Activated CD4-positive, alpha-beta T cell treated with anti-CD3 and anti-CD28 coated beads, Interleukin-2, amount 10 ng/mL, durations not matched to agents 7 days and 5 days (primary cell): ENCODE measurements around the gene SAMD4A. TPM values are rescaled to one million over a fixed set of nuclear protein-coding genes. Genes with fewer than 3 reads are reported as not detected.
"Not testable (repeated sequence)": the region's sequence is repeated elsewhere in the genome, so short reads cannot be mapped to it uniquely, and the experiment has no call there.

ENCODE experiments used
- CTCF ChIA-PET: fragments of 350-600 bp; sonication (Branson Sonifier 250); formaldehyde crosslinking; loops from one replicate; lab custom pipeline; 2021; ENCODE audit warnings: antibody characterized with exemption; lab: Charles Lee
- POLR2A ChIA-PET: fragments of 350-600 bp; sonication (Branson Sonifier 250); formaldehyde crosslinking; loops from one replicate; lab custom pipeline; 2021; ENCODE audit warnings: antibody characterized with exemption; lab: Charles Lee
- DNase-seq: peaks from one replicate; pipeline ENCODE4 v3.0.0-alpha.2; 2020
- H3K27ac Mint-ChIP-seq: one replicate; pipeline ENCODE4 v1.8.0; 2021; ENCODE audit warnings: mild to moderate bottlenecking, moderate library complexity, mixed read lengths
- H3K27me3 Mint-ChIP-seq: one replicate; pipeline ENCODE4 v1.8.0; 2021; ENCODE audit warnings: mixed read lengths
- H3K36me3 Mint-ChIP-seq: one replicate; pipeline ENCODE4 v1.8.0; 2021; ENCODE audit warnings: low read depth, mixed read lengths
- H3K4me1 Mint-ChIP-seq: one replicate; pipeline ENCODE4 v1.8.0; 2021; ENCODE audit warnings: mixed read lengths
- H3K4me3 Mint-ChIP-seq: one replicate; pipeline ENCODE4 v1.8.0; 2021; ENCODE audit warnings: mild to moderate bottlenecking, moderate library complexity, mixed read lengths
- H3K9me3 Mint-ChIP-seq: one replicate; pipeline ENCODE4 v1.8.0; 2021; ENCODE audit warnings: mixed read lengths
- total RNA-seq, 2 experiments: library from RNA; stranded (reverse); gene quantifications; one replicate each; pipeline ENCODE4 v1.2.3, GENCODE V29; 2021

Gene SAMD4A
- total RNA-seq, 2 experiments from 2014 or later = 0.54 to 0.62 TPM

DNA sequence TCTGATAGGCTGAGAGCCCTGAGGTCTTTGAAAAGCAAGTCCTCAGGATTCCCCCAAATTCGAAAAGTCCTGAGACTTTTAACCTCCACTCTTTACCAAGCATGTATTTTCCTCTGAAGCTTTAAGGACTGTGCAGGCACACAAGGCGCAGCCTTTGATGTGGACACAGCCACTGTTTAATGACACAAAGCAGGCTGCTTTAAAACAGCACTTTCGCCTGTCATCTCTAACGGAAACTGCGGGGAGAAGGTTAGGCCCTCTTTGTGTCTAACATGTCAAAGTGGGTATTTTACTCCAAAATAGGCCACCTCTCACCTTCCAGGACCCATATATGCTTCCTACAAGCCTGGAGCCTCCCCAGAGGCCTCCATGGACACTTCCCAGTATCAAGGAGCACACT, 176.5 kb downstream of the SAMD4A start:
- Mint-ChIP-seq H3K9me3 (peaks cover 7% of the 10 kb centered on the region), H3K27me3 (peaks cover 11% of the 10 kb centered on the region), H3K36me3 (peaks cover 9% of the 10 kb centered on the region), H3K4me1 (peaks cover 50% of the 10 kb centered on the region), H3K27ac (no peak overlapping the region), H3K4me3 (no peak overlapping the region)
- POLR2A ChIA-PET = no interaction called here
- no peak for DNase-seq
- CTCF ChIA-PET = interaction anchor here (0.8 to 3.0 kb wide), 2 partner anchors 31 to 83 kb away, joined by 3 to 10 read pairs; no protein-coding TSS in a partner anchor

DNA sequence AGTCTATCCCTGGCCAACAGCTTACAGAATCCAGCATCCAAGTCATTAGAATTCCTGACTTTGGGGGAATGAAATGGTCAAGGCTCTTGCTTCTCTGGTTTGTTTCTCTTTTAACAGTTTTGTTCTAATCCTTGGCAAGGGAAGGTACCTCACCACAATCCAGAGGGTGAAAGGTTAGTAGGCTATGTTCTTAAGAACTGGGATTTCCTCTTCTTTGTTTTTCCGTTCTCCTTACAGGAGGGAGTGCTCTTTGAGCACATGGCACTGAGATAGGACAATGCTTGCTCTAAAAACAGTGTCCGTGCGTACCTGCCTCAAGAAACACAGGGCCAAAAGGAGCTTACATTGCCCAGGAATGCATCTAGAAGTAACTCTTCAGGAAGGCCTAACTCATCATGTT, 179.1 kb downstream of the SAMD4A start:
- Mint-ChIP-seq H3K27ac (no peak overlapping the region), H3K36me3 (peaks cover 2% of the 10 kb centered on the region), H3K4me3 (no peak overlapping the region), H3K9me3 (no peaks in the 10 kb centered on the region), H3K27me3 (peaks cover 11% of the 10 kb centered on the region), H3K4me1 (peaks cover 39% of the 10 kb centered on the region)
- no peak for DNase-seq
- CTCF ChIA-PET = interaction anchor here (0.7 to 1.0 kb wide), 2 partner anchors 10 to 14 kb away, joined by 3 read pairs; no protein-coding TSS in a partner anchor
- POLR2A ChIA-PET = no interaction called here

- DNase-seq = no peak
- Mint-ChIP-seq H3K27me3 (peaks cover 11% of the 10 kb centered on the region), H3K4me3 (no peak overlapping the region), H3K36me3 (no peaks in the 10 kb centered on the region), H3K9me3 (no peaks in the 10 kb centered on the region), H3K4me1 (peaks cover 23% of the 10 kb centered on the region), H3K27ac (no peak overlapping the region)
- ChIA-PET POLR2A (no interaction called here), CTCF (interaction anchor here (0.9 to 1.6 kb wide), 3 partner anchors 13 to 25 kb away, joined by 3 read pairs; no protein-coding TSS in a partner anchor)
Observed at GRCh38 chr14:54747616-54748015, 180.7 kb downstream of the SAMD4A start.

DNA sequence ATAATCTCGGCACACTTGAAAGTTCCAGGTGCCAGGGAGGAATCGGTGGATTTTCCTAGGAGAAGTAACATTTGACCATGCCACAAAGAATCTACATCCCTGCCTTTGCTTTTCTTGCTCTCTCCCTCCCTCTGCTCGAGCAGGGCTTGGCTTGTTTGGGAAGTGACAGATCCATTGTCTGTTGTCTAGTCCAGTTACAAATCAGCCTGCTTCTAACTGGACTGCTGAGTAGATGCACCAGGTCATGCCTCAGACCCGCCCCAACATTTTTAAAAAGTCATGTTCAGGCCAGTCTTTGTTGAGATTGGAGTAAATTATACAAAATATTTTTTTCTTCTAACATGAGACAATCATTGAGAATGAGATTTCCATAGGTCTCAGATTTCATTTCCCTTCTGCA, 182.3 kb downstream of the SAMD4A start:
- Mint-ChIP-seq H3K4me1 (peaks cover 8% of the 10 kb centered on the region), H3K27me3 (peaks cover 15% of the 10 kb centered on the region), H3K36me3 (no peaks in the 10 kb centered on the region), H3K9me3 (no peaks in the 10 kb centered on the region), H3K27ac (peak overlapping the region; percentile 64), H3K4me3 (no peak overlapping the region)
- ChIA-PET CTCF (no interaction called here), POLR2A (no interaction called here)
- no peak for DNase-seq

GRCh38 chr14:54749727-54750126, 182.8 kb downstream of the SAMD4A start:
- Mint-ChIP-seq H3K27me3 (peaks cover 15% of the 10 kb centered on the region), H3K27ac (no peak overlapping the region), H3K4me3 (no peak overlapping the region), H3K4me1 (peaks cover 7% of the 10 kb centered on the region), H3K36me3 (no peaks in the 10 kb centered on the region), H3K9me3 (no peaks in the 10 kb centered on the region)
- POLR2A ChIA-PET = no interaction called here
- CTCF ChIA-PET = no interaction called here
- DNase-seq = no peak

GRCh38 chr14:54752611-54753010, 185.7 kb downstream of the SAMD4A start:
- H3K27ac Mint-ChIP-seq, DNase-seq, H3K9me3 Mint-ChIP-seq, CTCF ChIA-PET, H3K36me3 Mint-ChIP-seq, H3K4me3 Mint-ChIP-seq, POLR2A ChIA-PET: not testable (repeated sequence)
- H3K27me3 Mint-ChIP-seq = peaks cover 20% of the 10 kb centered on the region
- H3K4me1 Mint-ChIP-seq = peaks cover 17% of the 10 kb centered on the region

- H3K27me3 Mint-ChIP-seq = peaks cover 20% of the 10 kb centered on the region
Observed at GRCh38 chr14:54753396-54753795, 186.5 kb downstream of the SAMD4A start.

GRCh38 chr14:54754116-54754622, 187.2 kb downstream of the SAMD4A start:
- CTCF ChIA-PET = interaction anchor here (1.9 to 2.0 kb wide), 2 partner anchors 19 to 21 kb away, joined by 6 to 7 read pairs; no protein-coding TSS in a partner anchor
- Mint-ChIP-seq H3K36me3 (no peaks in the 10 kb centered on the region), H3K9me3 (no peaks in the 10 kb centered on the region), H3K4me1 (peaks cover 24% of the 10 kb centered on the region), H3K27me3 (peaks cover 20% of the 10 kb centered on the region), H3K27ac (no peak overlapping the region), H3K4me3 (no peak overlapping the region)
- POLR2A ChIA-PET = no interaction called here
- no peak for DNase-seq

More at GRCh38 chr14:54753396-54753795, 186.5 kb downstream of the SAMD4A start:
- CTCF ChIA-PET = interaction anchor here (1.9 to 2.0 kb wide), 2 partner anchors 20 to 22 kb away, joined by 6 to 7 read pairs; no protein-coding TSS in a partner anchor
- POLR2A ChIA-PET, DNase-seq, H3K9me3 Mint-ChIP-seq, H3K4me3 Mint-ChIP-seq, H3K27ac Mint-ChIP-seq, H3K36me3 Mint-ChIP-seq: not testable (repeated sequence)
- peaks cover 24% of the 10 kb centered on the region for H3K4me1 Mint-ChIP-seq

DNA sequence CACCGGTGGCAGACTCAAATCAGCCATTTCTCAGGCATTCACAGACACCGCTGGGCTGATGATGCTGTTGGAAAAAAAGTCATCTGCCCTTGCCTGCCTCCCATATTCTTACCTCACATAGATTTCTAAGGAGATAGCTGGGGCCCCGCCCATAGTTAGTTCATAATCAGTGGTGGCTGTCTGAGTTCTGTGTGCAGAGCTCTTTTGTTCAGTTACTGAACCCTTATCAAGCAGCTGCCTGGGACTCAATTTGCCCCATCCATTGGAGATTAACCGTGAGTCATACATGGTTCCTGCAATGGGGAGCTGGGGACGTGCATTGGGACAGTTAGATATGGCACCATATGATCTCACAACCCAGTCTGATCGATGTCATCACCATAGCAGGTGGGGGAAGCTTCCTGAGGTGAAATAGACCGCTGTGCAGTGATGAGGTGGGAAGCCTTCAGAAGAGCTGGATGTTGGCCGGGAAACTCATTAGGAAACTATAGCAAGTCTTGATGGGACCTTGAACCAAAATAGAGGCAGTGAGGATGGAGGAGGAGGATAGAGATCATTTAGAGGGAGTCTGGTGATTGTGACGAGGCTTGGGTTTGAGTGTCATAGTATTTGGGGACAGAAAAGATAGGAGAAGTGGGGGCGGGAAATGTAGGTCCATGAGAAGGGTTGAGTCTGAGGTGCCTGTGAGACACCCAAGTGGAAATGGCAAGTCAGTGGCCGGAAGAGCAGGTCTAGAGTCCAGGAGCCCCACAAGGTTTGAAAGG, 187.9 kb downstream of the SAMD4A start:
- no peak overlapping the region for H3K27ac Mint-ChIP-seq
- DNase-seq = no peak
- peaks cover 18% of the 10 kb centered on the region for H3K27me3 Mint-ChIP-seq
- peaks cover 24% of the 10 kb centered on the region for H3K4me1 Mint-ChIP-seq
- no peak overlapping the region for H3K4me3 Mint-ChIP-seq
- POLR2A ChIA-PET = no interaction called here
- no peaks in the 10 kb centered on the region for H3K9me3 Mint-ChIP-seq
- no peaks in the 10 kb centered on the region for H3K36me3 Mint-ChIP-seq
- CTCF ChIA-PET = interaction anchor here (1.9 to 2.0 kb wide), 2 partner anchors 19 to 21 kb away, joined by 6 to 7 read pairs; no protein-coding TSS in a partner anchor

DNA sequence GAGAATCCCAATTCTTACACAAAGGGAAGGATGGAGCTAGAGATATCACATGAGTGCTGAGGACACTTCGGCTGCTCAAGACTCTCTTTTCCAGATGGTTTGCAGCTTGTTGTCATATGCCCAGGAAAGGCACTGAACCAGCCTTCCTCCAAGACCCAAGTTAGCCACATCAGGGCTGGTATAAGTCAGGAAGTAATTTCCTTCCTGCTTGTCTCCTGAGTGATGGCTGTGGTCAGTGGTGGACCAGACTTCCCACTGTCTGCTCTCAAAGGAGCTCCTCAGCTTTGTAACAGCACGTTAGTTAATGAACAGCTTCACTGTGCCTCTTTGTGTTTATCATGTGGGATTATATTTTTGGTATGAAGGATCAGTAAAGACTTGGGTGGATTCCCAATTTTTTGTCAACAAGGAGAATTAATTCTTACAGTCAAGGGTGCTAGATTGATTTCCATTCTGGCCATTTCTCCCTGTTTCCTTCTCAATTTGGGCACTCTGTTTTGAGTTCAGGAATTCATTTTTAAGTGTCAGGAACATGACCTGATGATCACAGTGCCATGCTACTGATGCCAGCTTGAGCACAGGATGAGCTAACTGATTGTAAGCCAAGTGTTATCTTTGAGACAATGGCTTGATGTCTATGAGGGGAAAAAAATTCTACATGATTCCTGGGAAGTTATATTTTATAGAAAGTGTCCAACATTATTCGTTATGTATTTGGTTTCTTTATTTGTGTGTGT, 189.9 kb downstream of the SAMD4A start:
- CTCF ChIA-PET = interaction anchor here (0.7 to 1.6 kb wide), 6 partner anchors 16 to 1086 kb away, joined by 3 to 8 read pairs (median 3); no protein-coding TSS in a partner anchor
- POLR2A ChIA-PET = no interaction called here
- Mint-ChIP-seq H3K36me3 (no peaks in the 10 kb centered on the region), H3K4me1 (peaks cover 24% of the 10 kb centered on the region), H3K27me3 (peaks cover 16% of the 10 kb centered on the region), H3K4me3 (no peak overlapping the region), H3K27ac (peak overlapping the region; percentile 26), H3K9me3 (no peaks in the 10 kb centered on the region)
- DNase-seq = no peak

DNA sequence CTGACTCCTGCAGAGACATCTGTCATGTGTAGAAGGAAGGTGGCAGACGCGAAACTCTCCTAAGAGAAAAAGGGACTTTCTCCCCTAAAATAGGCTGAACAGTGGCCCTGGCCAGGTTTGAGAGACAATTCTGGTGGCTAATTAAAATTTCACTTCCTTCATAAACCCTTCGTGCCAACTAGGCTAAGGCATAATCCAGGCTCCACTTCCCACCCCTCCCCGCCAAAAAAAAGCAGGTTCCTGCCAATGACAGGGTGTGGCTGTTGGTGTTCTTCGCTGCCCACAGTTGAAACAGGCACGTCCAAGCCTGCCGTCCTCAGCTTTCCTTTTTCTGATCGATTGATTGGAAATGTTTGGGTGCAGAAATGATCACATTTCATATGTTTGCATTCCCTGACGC, 191.1 kb downstream of the SAMD4A start:
- ChIA-PET POLR2A (no interaction called here), CTCF (interaction anchor here (0.7 to 1.5 kb wide), 4 partner anchors 15 to 1084 kb away, joined by 3 read pairs; no protein-coding TSS in a partner anchor)
- H3K4me3 Mint-ChIP-seq = no peak overlapping the region
- H3K27ac Mint-ChIP-seq = no peak overlapping the region
- H3K9me3 Mint-ChIP-seq = no peaks in the 10 kb centered on the region
- H3K36me3 Mint-ChIP-seq = no peaks in the 10 kb centered on the region
- peaks cover 24% of the 10 kb centered on the region for H3K4me1 Mint-ChIP-seq
- DNase-seq = no peak
- peaks cover 16% of the 10 kb centered on the region for H3K27me3 Mint-ChIP-seq

- no peak for DNase-seq
- no peaks in the 10 kb centered on the region for H3K36me3 Mint-ChIP-seq
- H3K4me3 Mint-ChIP-seq = no peak overlapping the region
- CTCF ChIA-PET = interaction anchor here (1.0 to 2.4 kb wide), 2 partner anchors 14 kb away, joined by 3 to 9 read pairs; no protein-coding TSS in a partner anchor
- POLR2A ChIA-PET = no interaction called here
- no peaks in the 10 kb centered on the region for H3K9me3 Mint-ChIP-seq
- peaks cover 7% of the 10 kb centered on the region for H3K27me3 Mint-ChIP-seq
- peaks cover 20% of the 10 kb centered on the region for H3K4me1 Mint-ChIP-seq
- H3K27ac Mint-ChIP-seq = no peak overlapping the region
Observed at GRCh38 chr14:54759982-54760585, 193.2 kb downstream of the SAMD4A start.
